AG04449 (cell line): ENCODE measurements around the gene DHFR2.
"Not testable (repeated sequence)": the region's sequence is repeated elsewhere in the genome, so short reads cannot be mapped to it uniquely, and the experiment has no call there.

Source experiments
- CTCF ChIA-PET: fragments of 350-600 bp; formaldehyde crosslinking; extraction: SDS; loops from one replicate; lab custom pipeline; 2021; ENCODE audit warnings: antibody characterized with exemption; lab: Yijun Ruan, JAX
- POLR2A ChIA-PET: fragments of 400-600, 350-600 bp; formaldehyde crosslinking; extraction: SDS; loops from one replicate; lab custom pipeline; 2020; ENCODE audit warnings: antibody characterized with exemption, inconsistent platforms; lab: Yijun Ruan, JAX
- DNase-seq: peaks from one replicate; pipeline ENCODE4 v3.0.0-alpha.2; 2010; ENCODE audit warnings: low read depth, low spot score
- H3K4me3 ChIP-seq: 2 replicates; pipeline ENCODE4 v1.5.1; 2011; ENCODE audit warnings: low read depth, mild to moderate bottlenecking, control low read depth, low read length
- CTCF ChIP-seq: IDR thresholded peaks from one replicate; pipeline ENCODE4 v1.5.1; 2011; ENCODE audit warnings: mild to moderate bottlenecking, moderate library complexity, low read length, control low read depth, inconsistent platforms; ENCODE audit not compliant: insufficient read depth; ENCODE audit errors: missing control alignments

The DHFR2 gene

GRCh38 chr3:94062513-94063404, at the start of gene DHFR2, which contains the start of gene NSUN3:
DHFR2 (minus strand) TSS chr3:94062916; CDS start chr3:94061511, 1,405 bp downstream.
NSUN3 (plus strand) TSS chr3:94063061; CDS start chr3:94063127, 66 bp downstream.
- H3K4me3 ChIP-seq = peak within 1 kb of the TSS; percentile 65
- ChIA-PET CTCF (interaction anchor here (1.1 to 2.6 kb wide), 9 partner anchors 9 to 59 kb away, joined by 3 to 18 read pairs (median 3); no protein-coding TSS in a partner anchor), POLR2A (interaction anchor here (0.5 to 2.1 kb wide), 6 partner anchors 12 to 89 kb away, joined by 3 to 8 read pairs (median 4); partner anchors contain the start of gene PROS1)
- TF ChIP-seq CTCF = no peak
- DNase-seq = peak; percentile 93

GRCh38 chr3:94110854-94111253, 48.1 kb upstream of the DHFR2 start:
- no peak for DNase-seq
- no peak overlapping the region for H3K4me3 ChIP-seq
- ChIA-PET POLR2A (no interaction called here), CTCF (interaction anchor here (1.0 kb wide), 1 partner anchor 9 kb away, joined by 3 read pairs; no protein-coding TSS in a partner anchor)
- TF ChIP-seq CTCF = no peak

- POLR2A ChIA-PET, H3K4me3 ChIP-seq, DNase-seq, CTCF ChIA-PET: not testable (repeated sequence)
These were observed 47.5 kb upstream of the DHFR2 start for GRCh38 chr3:94110232-94110631.

- POLR2A ChIA-PET = no interaction called here
These were observed 43.6 kb upstream of the DHFR2 start for GRCh38 chr3:94106268-94106667.

GRCh38 chr3:94101860-94102259, 39.1 kb upstream of the DHFR2 start:
- ChIA-PET CTCF (interaction anchor here (0.7 to 2.1 kb wide), 7 partner anchors 9 to 113 kb away, joined by 3 to 7 read pairs (median 4); partner anchors contain the start of genes DHFR2 and NSUN3), POLR2A (no interaction called here)
- no peak for TF ChIP-seq CTCF
- DNase-seq = no peak
- no peak overlapping the region for H3K4me3 ChIP-seq

More at GRCh38 chr3:94106268-94106667, 43.6 kb upstream of the DHFR2 start:
- H3K4me3 ChIP-seq = no peak overlapping the region
- no peak for DNase-seq
- CTCF ChIA-PET = no interaction called here
- no peak for TF ChIP-seq CTCF

- ChIA-PET CTCF (interaction anchor here (1.9 kb wide), 1 partner anchor 30 kb away, joined by 8 read pairs; no protein-coding TSS in a partner anchor), POLR2A (no interaction called here)
- DNase-seq = no peak
- H3K4me3 ChIP-seq = no peak overlapping the region
- TF ChIP-seq CTCF = no peak
These were observed 36.6 kb upstream of the DHFR2 start for GRCh38 chr3:94099311-94099710.
